Lung (tissue), 12 donors: ENCODE results near the gene ASB18. TPM values are rescaled to one million over a fixed set of nuclear protein-coding genes. Genes with fewer than 3 reads are reported as not detected.
A peak's percentile ranks its signal among the peaks of the same experiment; 100 is the strongest.

ENCODE experiments used
- ATAC-seq: fragments of 200-7000 bp; cut with Tn5 transposase; one replicate; pipeline ENCODE4 v1.9.1; 2020; ENCODE audit warnings: moderate number of reproducible peaks; ENCODE audit not compliant: insufficient read depth, low FRiP score
- DNase-seq, 3 donors: peaks; one replicate each; pipeline ENCODE4 v3.0.0-alpha.2; 2013 to 2017
- H3K27ac ChIP-seq, 2 donors: one replicate each; pipeline ENCODE4 v1.5.1; 2013; ENCODE audit warnings: mild to moderate bottlenecking in 2 of 2, moderate library complexity in 2 of 2, control low read depth in 1 of 2, inconsistent platforms in 1 of 2, low read depth in 1 of 2, low read length in 1 of 2
- H3K27me3 ChIP-seq, 3 donors: one replicate each; pipeline ENCODE4 v1.5.1; 2013; ENCODE audit warnings: low read length in 2 of 3; ENCODE audit not compliant: control insufficient read depth in 3 of 3, insufficient read depth in 3 of 3
- H3K36me3 ChIP-seq, 4 donors: one replicate each; pipeline ENCODE4 v1.5.1; 2013; ENCODE audit warnings: low read length in 4 of 4, mild to moderate bottlenecking in 1 of 4, moderate library complexity in 1 of 4; ENCODE audit not compliant: control insufficient read depth in 4 of 4, insufficient read depth in 4 of 4
- H3K4me1 ChIP-seq, 5 donors: one replicate each; pipeline ENCODE4 v1.5.1; 2013; ENCODE audit warnings: low read length in 5 of 5, mild to moderate bottlenecking in 2 of 5, moderate library complexity in 1 of 5; ENCODE audit not compliant: control insufficient read depth in 5 of 5, insufficient read depth in 5 of 5
- H3K4me3 ChIP-seq: one replicate; pipeline ENCODE4 v1.5.1; 2013; ENCODE audit warnings: mild to moderate bottlenecking, control low read depth, moderate library complexity
- H3K9ac ChIP-seq, 2 donors: one replicate each; pipeline ENCODE4 v1.5.1; 2013; ENCODE audit warnings: low read length in 2 of 2, control low read depth in 1 of 2; ENCODE audit not compliant: insufficient read depth in 1 of 2
- H3K9me3 ChIP-seq, 4 donors: one replicate each; pipeline ENCODE4 v1.5.1; 2013; ENCODE audit warnings: low read length in 3 of 4, mild to moderate bottlenecking in 1 of 4, moderate library complexity in 1 of 4; ENCODE audit not compliant: control insufficient read depth in 4 of 4, insufficient read depth in 3 of 4
- WGBS, 2 donors: extraction: QIAGEN DNeasy Blood & Tissue Kit; methylation state at CpG; one replicate each; pipeline ENCODE4 v1.1.7; 2013; 5-methylcytosine and 5-hydroxymethylcytosine counted together
- polyA plus RNA-seq, 2 donors: library from polyadenylated mRNA; stranded (reverse); fragments of 200-250 nt; gene quantifications; one replicate each; pipeline ENCODE4 v1.2.1, GENCODE V29; 2013
- total RNA-seq, 2 donors: library from RNA; depleted of rRNA in 1 of 2; stranded (reverse); fragments of >200 nt in 1 of 2; gene quantifications; one replicate each; pipeline ENCODE4 v1.2.1, GENCODE V29; 2014 to 2021
- TF ChIP-seq, protein P1 (sequence below): IDR thresholded peaks from 2 replicates; pipeline ENCODE4 v1.5.1; 2012; ENCODE audit warnings: mild to moderate bottlenecking; ENCODE audit errors: control extremely low read depth, extremely low read depth
- donor health status: control.
- donor health status: control.
- donor health status: Bipolar disorder and iron deficiency.
- donor health status: healthy.
- donor health status: DM: yes; HTN: yes; CAD: no.

ASB18 gene
- total and polyA plus RNA-seq, 4 donors, result not detected

- Histone ChIP-seq H3K36me3 (no peaks in the 10 kb centered on the region), H3K4me1 (peaks cover 0 to 13% (median 0%) of the 10 kb centered on the region in 5 donors), H3K27me3 (peaks cover 33 to 84% (median 77%) of the 10 kb centered on the region in 3 donors), H3K4me3 (no peak overlapping the region), H3K27ac (no peak overlapping the region), H3K9ac (no peak overlapping the region), H3K9me3 (peaks cover 0 to 2% (median 0%) of the 10 kb centered on the region in 4 donors)
- no peak for DNase-seq
- 4 to 8% methylated on average over 45 to 46 of the region's 46 CpGs for WGBS, 2 donors
- no peak for ATAC-seq
- TF ChIP-seq, protein P1, sequence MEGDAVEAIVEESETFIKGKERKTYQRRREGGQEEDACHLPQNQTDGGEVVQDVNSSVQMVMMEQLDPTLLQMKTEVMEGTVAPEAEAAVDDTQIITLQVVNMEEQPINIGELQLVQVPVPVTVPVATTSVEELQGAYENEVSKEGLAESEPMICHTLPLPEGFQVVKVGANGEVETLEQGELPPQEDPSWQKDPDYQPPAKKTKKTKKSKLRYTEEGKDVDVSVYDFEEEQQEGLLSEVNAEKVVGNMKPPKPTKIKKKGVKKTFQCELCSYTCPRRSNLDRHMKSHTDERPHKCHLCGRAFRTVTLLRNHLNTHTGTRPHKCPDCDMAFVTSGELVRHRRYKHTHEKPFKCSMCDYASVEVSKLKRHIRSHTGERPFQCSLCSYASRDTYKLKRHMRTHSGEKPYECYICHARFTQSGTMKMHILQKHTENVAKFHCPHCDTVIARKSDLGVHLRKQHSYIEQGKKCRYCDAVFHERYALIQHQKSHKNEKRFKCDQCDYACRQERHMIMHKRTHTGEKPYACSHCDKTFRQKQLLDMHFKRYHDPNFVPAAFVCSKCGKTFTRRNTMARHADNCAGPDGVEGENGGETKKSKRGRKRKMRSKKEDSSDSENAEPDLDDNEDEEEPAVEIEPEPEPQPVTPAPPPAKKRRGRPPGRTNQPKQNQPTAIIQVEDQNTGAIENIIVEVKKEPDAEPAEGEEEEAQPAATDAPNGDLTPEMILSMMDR, result no peak
These were observed 91.8 kb downstream of the ASB18 start for GRCh38 chr2:236172255-236173035.

- Histone ChIP-seq H3K27ac (no peak overlapping the region), H3K9me3 (peaks cover 0 to 2% (median 0%) of the 10 kb centered on the region in 4 donors), H3K4me1 (peaks cover 0 to 15% (median 5%) of the 10 kb centered on the region in 5 donors), H3K4me3 (no peak overlapping the region), H3K36me3 (no peaks in the 10 kb centered on the region), H3K9ac (no peak overlapping the region), H3K27me3 (peaks cover 33 to 81% (median 76%) of the 10 kb centered on the region in 3 donors)
- WGBS, 2 donors, result 9 to 11% methylated on average over 16 of the region's 16 CpGs
- peak in 1 of 3 donors; percentile 60 for DNase-seq
- ATAC-seq, result no peak
- TF ChIP-seq, protein P1, result no peak
These were observed 92.4 kb downstream of the ASB18 start for GRCh38 chr2:236171680-236172254.

DNA sequence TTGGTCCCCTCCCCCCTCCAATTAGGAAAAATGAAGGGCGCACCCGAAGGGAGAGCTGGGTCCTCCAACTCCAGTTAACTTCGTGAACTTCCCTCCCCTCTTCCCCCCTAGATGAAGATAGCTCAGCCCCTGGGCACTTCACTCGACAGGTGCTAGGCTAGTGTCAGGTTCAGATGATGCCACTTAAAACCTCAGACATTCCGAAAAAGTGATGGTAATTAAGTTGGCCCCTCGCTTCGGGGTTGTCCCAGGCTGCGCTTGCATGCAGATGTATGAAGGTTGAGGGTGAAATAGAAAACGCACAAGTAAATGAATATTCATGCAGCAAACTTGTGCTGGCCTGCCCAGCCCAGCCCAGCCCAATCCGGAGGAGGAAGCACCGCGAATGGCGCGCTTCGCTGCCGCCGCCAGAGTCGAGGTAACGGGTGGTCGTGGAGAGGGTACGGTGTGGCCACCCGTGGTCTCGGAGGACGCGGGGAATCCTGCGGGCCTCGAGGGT is 93.0 kb downstream of the ASB18 start:
- WGBS, 2 donors, result 3 to 8% methylated on average over 27 of the region's 27 CpGs
- peaks cover 0 to 18% (median 6%) of the 10 kb centered on the region in 5 donors for H3K4me1 ChIP-seq
- H3K9ac ChIP-seq, result no peak overlapping the region
- H3K27me3 ChIP-seq, result peaks cover 37 to 81% (median 76%) of the 10 kb centered on the region in 3 donors
- no peak overlapping the region for H3K4me3 ChIP-seq
- TF ChIP-seq, protein P1, result no peak
- peaks cover 0 to 2% (median 0%) of the 10 kb centered on the region in 4 donors for H3K9me3 ChIP-seq
- no peaks in the 10 kb centered on the region for H3K36me3 ChIP-seq
- ATAC-seq (no peak), DNase-seq (no peak)
- no peak overlapping the region for H3K27ac ChIP-seq
